PFSK-1 (cell line): Measurements from ENCODE around the gene PELI2.

ENCODE experiments used
- FOXP2 ChIP-seq: optimal IDR thresholded peaks from 2 replicates; pipeline ENCODE3; 2011; ENCODE audit warnings: borderline replicate concordance, control low read depth, inconsistent platforms; ENCODE audit not compliant: insufficient read depth; ENCODE audit errors: extremely low read length, extremely low read depth
- POLR2AphosphoS5 ChIP-seq: IDR thresholded peaks from 2 replicates; pipeline ENCODE4 v1.6.1; 2012; ENCODE audit warnings: low read depth, mild to moderate bottlenecking, control low read depth, low read length, moderate library complexity
- SIN3A ChIP-seq: IDR thresholded peaks from 2 replicates; pipeline ENCODE4 v1.6.1; 2012; ENCODE audit warnings: mild to moderate bottlenecking, low read length, moderate library complexity, borderline replicate concordance; ENCODE audit not compliant: insufficient read depth
- TAF1 ChIP-seq: IDR thresholded peaks from 2 replicates; pipeline ENCODE4 v1.6.1; 2012; ENCODE audit warnings: low read length, control low read depth, borderline replicate concordance; ENCODE audit not compliant: insufficient read depth
- TF ChIP-seq, protein P1 (sequence below), 2 experiments: IDR thresholded peaks; 2 replicates each; pipeline versions ENCODE4 v1.6.1 to v1.8.0; 2011 to 2012; ENCODE audit warnings: low read depth in 2 of 2, low read length in 2 of 2, control low read depth in 1 of 2, inconsistent platforms in 1 of 2, mild to moderate bottlenecking in 1 of 2, moderate library complexity in 1 of 2; ENCODE audit not compliant: insufficient read depth in 1 of 2

Gene PELI2

GRCh38 chr14:56342494-56342942 is 224.3 kb downstream of the PELI2 start:
- no peak for TF ChIP-seq TAF1
- no peak for TF ChIP-seq SIN3A

- no peak for TF ChIP-seq SIN3A
- no peak for TF ChIP-seq POLR2AphosphoS5
- no peak for TF ChIP-seq FOXP2
- TF ChIP-seq TAF1: no peak
- TF ChIP-seq, protein P1, sequence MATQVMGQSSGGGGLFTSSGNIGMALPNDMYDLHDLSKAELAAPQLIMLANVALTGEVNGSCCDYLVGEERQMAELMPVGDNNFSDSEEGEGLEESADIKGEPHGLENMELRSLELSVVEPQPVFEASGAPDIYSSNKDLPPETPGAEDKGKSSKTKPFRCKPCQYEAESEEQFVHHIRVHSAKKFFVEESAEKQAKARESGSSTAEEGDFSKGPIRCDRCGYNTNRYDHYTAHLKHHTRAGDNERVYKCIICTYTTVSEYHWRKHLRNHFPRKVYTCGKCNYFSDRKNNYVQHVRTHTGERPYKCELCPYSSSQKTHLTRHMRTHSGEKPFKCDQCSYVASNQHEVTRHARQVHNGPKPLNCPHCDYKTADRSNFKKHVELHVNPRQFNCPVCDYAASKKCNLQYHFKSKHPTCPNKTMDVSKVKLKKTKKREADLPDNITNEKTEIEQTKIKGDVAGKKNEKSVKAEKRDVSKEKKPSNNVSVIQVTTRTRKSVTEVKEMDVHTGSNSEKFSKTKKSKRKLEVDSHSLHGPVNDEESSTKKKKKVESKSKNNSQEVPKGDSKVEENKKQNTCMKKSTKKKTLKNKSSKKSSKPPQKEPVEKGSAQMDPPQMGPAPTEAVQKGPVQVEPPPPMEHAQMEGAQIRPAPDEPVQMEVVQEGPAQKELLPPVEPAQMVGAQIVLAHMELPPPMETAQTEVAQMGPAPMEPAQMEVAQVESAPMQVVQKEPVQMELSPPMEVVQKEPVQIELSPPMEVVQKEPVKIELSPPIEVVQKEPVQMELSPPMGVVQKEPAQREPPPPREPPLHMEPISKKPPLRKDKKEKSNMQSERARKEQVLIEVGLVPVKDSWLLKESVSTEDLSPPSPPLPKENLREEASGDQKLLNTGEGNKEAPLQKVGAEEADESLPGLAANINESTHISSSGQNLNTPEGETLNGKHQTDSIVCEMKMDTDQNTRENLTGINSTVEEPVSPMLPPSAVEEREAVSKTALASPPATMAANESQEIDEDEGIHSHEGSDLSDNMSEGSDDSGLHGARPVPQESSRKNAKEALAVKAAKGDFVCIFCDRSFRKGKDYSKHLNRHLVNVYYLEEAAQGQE (IDR thresholded peaks at IDR 0.05; ENCODE audit: insufficient read depth in 1 of 2, low read depth in 2 of 2, low read length in 2 of 2): no peak
Measured at GRCh38 chr14:56349960-56350359, 231.7 kb downstream of the PELI2 start.
